ENCODE data around the gene PDK4.
"Not testable (repeated sequence)": the region's sequence is repeated elsewhere in the genome, so short reads cannot be mapped to it uniquely, and the experiment has no call there.

The PDK4 gene

DNA sequence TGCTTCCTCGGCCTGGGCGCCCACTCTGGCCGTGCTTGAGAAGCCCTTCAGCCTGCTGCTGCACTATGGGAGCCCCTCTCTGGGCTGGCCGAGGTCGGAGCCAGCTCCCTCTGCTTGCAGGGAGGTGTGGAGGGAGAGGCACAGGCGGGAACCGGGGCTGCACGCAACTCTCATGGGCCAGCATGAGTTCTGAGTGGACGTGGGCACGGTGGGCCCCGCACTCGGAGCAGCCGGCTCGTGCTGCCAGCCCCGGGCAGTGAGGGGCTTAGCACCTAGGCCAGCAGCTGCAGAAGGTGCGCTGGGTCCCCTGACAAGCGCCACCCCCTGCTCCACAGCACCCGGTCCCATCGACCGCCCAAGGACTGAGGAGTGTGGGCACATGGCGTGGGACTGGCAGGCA lies 9.0 kb upstream of the PDK4 start:
- H3K4me3 ChIP-seq (ENCODE audit: low read depth in 1 of 2, low read length in 2 of 2) = no peak overlapping the region

DNA sequence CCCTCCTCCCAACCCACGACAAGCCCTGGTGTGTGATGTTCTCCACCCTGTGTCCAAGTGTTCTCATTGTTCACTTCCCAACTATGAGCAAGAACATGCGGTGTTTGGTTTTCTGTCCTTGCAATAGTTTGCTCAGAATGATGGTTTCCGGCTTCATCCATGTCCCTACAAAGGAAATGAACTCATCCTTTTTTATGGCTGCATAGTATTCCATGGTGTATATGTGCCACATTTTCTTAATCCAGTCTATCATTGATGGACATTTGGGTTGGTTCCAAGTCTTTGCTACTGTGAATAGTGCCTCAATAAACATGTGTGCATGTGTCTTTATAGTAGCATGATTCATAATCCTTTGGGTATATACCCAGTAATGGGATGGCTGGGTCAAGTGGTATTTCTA lies 8.5 kb upstream of the PDK4 start:
- not testable (repeated sequence) for H3K4me3 ChIP-seq (ENCODE audit: low read depth in 1 of 2, low read length in 2 of 2); H3K9me3 ChIP-seq (ENCODE audit: control insufficient read depth in 1 of 2, low read length in 2 of 2); H3K9ac ChIP-seq (ENCODE audit: low read depth in 1 of 2, low read length in 2 of 2); H3K27me3 ChIP-seq (ENCODE audit: control insufficient read depth in 1 of 2, insufficient read depth in 2 of 2, low read length in 2 of 2); H3K27ac ChIP-seq (ENCODE audit: low read depth, low read length); H3K36me3 ChIP-seq (ENCODE audit: control insufficient read depth in 1 of 2, insufficient read depth in 2 of 2, low read length in 2 of 2)
- peaks cover 34 to 40% of the 10 kb centered on the region in 2 donors for H3K4me1 ChIP-seq (ENCODE audit: control insufficient read depth in 1 of 2, insufficient read depth in 2 of 2, low read length in 2 of 2)

More for the DNA sequence above, 9.0 kb upstream of the PDK4 start:
- Histone ChIP-seq H3K27me3 (ENCODE audit: control insufficient read depth in 1 of 2, insufficient read depth in 2 of 2, low read length in 2 of 2) (no peaks in the 10 kb centered on the region), H3K4me1 (ENCODE audit: control insufficient read depth in 1 of 2, insufficient read depth in 2 of 2, low read length in 2 of 2) (peaks cover 37 to 44% of the 10 kb centered on the region in 2 donors), H3K9me3 (ENCODE audit: control insufficient read depth in 1 of 2, low read length in 2 of 2) (no peaks in the 10 kb centered on the region), H3K9ac (ENCODE audit: low read depth in 1 of 2, low read length in 2 of 2) (no peak overlapping the region), H3K36me3 (ENCODE audit: control insufficient read depth in 1 of 2, insufficient read depth in 2 of 2, low read length in 2 of 2) (no peaks in the 10 kb centered on the region), H3K27ac (ENCODE audit: low read depth, low read length) (no peak overlapping the region)

DNA sequence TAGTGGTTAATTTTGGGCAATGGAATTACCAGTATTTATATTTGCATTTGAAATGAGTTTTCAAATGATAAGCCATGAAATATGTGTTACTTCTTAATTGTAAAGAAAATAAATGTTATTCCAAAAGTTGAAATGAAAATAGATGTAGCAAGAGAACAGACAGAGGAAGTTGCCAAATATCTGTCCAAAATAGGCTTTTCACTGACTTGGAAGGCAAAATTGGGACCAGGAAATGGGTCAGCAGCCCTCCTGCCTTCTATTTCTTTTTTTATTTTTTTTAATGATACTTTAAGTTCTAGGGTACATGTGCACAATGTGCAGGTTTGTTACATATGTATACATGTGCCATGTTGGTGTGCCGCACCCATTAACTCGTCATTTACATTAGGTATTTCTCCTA lies 8.1 kb upstream of the PDK4 start:
- not testable (repeated sequence) for H3K36me3 ChIP-seq (ENCODE audit: control insufficient read depth in 1 of 2, insufficient read depth in 2 of 2, low read length in 2 of 2); H3K9ac ChIP-seq (ENCODE audit: low read depth in 1 of 2, low read length in 2 of 2); H3K9me3 ChIP-seq (ENCODE audit: control insufficient read depth in 1 of 2, low read length in 2 of 2); H3K4me3 ChIP-seq (ENCODE audit: low read depth in 1 of 2, low read length in 2 of 2); H3K27me3 ChIP-seq (ENCODE audit: control insufficient read depth in 1 of 2, insufficient read depth in 2 of 2, low read length in 2 of 2); H3K27ac ChIP-seq (ENCODE audit: low read depth, low read length)
- H3K4me1 ChIP-seq (ENCODE audit: control insufficient read depth in 1 of 2, insufficient read depth in 2 of 2, low read length in 2 of 2) = peaks cover 32 to 36% of the 10 kb centered on the region in 2 donors

GRCh38 chr7:95602421-95602820 lies 6.1 kb upstream of the PDK4 start:
- H3K27me3 ChIP-seq (ENCODE audit: control insufficient read depth in 1 of 2, insufficient read depth in 2 of 2, low read length in 2 of 2) = no peaks in the 10 kb centered on the region
- no peak overlapping the region for H3K4me3 ChIP-seq (ENCODE audit: low read depth in 1 of 2, low read length in 2 of 2)
- H3K27ac ChIP-seq (ENCODE audit: low read depth, low read length) = no peak overlapping the region
- peaks cover 21 to 26% of the 10 kb centered on the region in 2 donors for H3K4me1 ChIP-seq (ENCODE audit: control insufficient read depth in 1 of 2, insufficient read depth in 2 of 2, low read length in 2 of 2)
- no peaks in the 10 kb centered on the region for H3K36me3 ChIP-seq (ENCODE audit: control insufficient read depth in 1 of 2, insufficient read depth in 2 of 2, low read length in 2 of 2)
- H3K9ac ChIP-seq (ENCODE audit: low read depth in 1 of 2, low read length in 2 of 2) = no peak overlapping the region
- H3K9me3 ChIP-seq (ENCODE audit: control insufficient read depth in 1 of 2, low read length in 2 of 2) = no peaks in the 10 kb centered on the region

GRCh38 chr7:95601316-95601715 lies 5.0 kb upstream of the PDK4 start:
- no peak overlapping the region for H3K27ac ChIP-seq (ENCODE audit: low read depth, low read length)
- no peak overlapping the region for H3K4me3 ChIP-seq (ENCODE audit: low read depth in 1 of 2, low read length in 2 of 2)
- H3K4me1 ChIP-seq (ENCODE audit: control insufficient read depth in 1 of 2, insufficient read depth in 2 of 2, low read length in 2 of 2) = peaks cover 19 to 22% of the 10 kb centered on the region in 2 donors
- no peak overlapping the region for H3K9ac ChIP-seq (ENCODE audit: low read depth in 1 of 2, low read length in 2 of 2)
- H3K27me3 ChIP-seq (ENCODE audit: control insufficient read depth in 1 of 2, insufficient read depth in 2 of 2, low read length in 2 of 2) = no peaks in the 10 kb centered on the region
- H3K9me3 ChIP-seq (ENCODE audit: control insufficient read depth in 1 of 2, low read length in 2 of 2) = no peaks in the 10 kb centered on the region
- no peaks in the 10 kb centered on the region for H3K36me3 ChIP-seq (ENCODE audit: control insufficient read depth in 1 of 2, insufficient read depth in 2 of 2, low read length in 2 of 2)

DNA sequence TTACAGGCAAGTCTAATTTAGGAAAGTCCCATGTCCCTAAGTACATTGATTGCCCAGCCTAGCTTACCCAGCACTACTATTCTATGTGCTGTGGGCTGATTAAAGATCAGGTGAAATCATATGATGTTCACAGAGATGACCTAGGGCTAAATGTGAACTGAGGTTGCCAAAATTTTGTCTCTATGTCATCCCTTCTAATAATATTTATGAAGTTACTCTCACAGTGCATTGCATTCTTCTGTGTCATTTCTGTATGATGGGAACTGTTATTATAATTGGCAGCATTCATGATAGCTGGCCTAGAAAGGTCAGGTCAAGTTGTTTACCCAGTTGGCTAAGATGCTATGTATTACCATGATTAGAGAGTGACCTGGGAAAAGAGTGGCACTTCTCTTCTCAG lies 2.8 kb upstream of the PDK4 start:
- H3K9me3 ChIP-seq (ENCODE audit: control insufficient read depth in 1 of 2, low read length in 2 of 2) = no peaks in the 10 kb centered on the region
- H3K9ac ChIP-seq (ENCODE audit: low read depth in 1 of 2, low read length in 2 of 2) = no peak overlapping the region
- no peak overlapping the region for H3K4me3 ChIP-seq (ENCODE audit: low read depth in 1 of 2, low read length in 2 of 2)
- H3K4me1 ChIP-seq (ENCODE audit: control insufficient read depth in 1 of 2, insufficient read depth in 2 of 2, low read length in 2 of 2) = peaks cover 19 to 22% of the 10 kb centered on the region in 2 donors
- no peaks in the 10 kb centered on the region for H3K27me3 ChIP-seq (ENCODE audit: control insufficient read depth in 1 of 2, insufficient read depth in 2 of 2, low read length in 2 of 2)
- peaks cover 5% of the 10 kb centered on the region in 2 donors for H3K36me3 ChIP-seq (ENCODE audit: control insufficient read depth in 1 of 2, insufficient read depth in 2 of 2, low read length in 2 of 2)
- H3K27ac ChIP-seq (ENCODE audit: low read depth, low read length) = no peak overlapping the region

DNA sequence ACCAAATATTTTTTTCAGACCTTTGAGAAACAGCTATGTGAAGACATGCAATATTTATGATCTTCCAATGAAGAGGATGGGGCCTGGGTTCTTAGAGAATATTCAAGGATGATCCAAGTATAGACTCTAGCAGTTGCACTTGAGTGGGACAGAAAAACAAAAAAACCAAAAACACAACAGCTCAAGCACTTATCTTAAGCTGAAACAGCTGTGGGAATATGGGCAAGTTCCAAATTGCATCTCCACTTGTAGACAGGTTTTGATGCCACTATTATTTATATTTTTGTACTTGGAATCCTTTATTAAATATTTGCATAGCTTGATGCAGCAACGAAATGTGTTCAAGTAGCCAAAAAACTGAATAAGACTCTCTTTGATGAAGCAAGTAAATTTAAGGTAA lies 2.2 kb upstream of the PDK4 start:
- no peak overlapping the region for H3K27ac ChIP-seq (ENCODE audit: low read depth, low read length)
- no peak overlapping the region for H3K9ac ChIP-seq (ENCODE audit: low read depth in 1 of 2, low read length in 2 of 2)
- no peak overlapping the region for H3K4me3 ChIP-seq (ENCODE audit: low read depth in 1 of 2, low read length in 2 of 2)
- peaks cover 19 to 22% of the 10 kb centered on the region in 2 donors for H3K4me1 ChIP-seq (ENCODE audit: control insufficient read depth in 1 of 2, insufficient read depth in 2 of 2, low read length in 2 of 2)
- H3K36me3 ChIP-seq (ENCODE audit: control insufficient read depth in 1 of 2, insufficient read depth in 2 of 2, low read length in 2 of 2) = peaks cover 9 to 11% of the 10 kb centered on the region in 2 donors
- no peaks in the 10 kb centered on the region for H3K27me3 ChIP-seq (ENCODE audit: control insufficient read depth in 1 of 2, insufficient read depth in 2 of 2, low read length in 2 of 2)
- H3K9me3 ChIP-seq (ENCODE audit: control insufficient read depth in 1 of 2, low read length in 2 of 2) = no peaks in the 10 kb centered on the region

DNA sequence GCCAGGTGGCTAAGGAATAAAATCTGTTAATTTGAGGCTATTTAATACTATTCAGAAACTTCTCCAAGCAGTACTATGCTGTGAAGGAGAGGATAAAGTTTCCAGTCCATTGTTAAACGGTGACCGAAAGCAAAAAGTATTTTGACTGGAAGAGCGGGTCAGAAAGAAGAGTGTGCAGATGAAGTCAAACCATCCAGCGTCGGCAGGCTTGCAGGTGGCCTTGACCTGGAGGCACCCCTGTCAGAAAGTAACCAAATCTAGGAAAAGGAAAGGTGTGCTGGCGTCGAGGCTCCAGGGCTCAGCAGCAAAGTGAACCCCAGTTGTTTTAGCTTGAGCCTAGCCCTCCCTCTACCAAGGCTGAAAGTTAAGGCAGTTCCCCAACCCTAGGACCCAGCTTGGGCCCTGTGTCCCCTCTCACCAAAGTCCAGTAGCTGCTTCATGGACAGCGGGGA lies 544 bp downstream of the PDK4 start:
- no peaks in the 10 kb centered on the region for H3K9me3 ChIP-seq (ENCODE audit: control insufficient read depth in 1 of 2, low read length in 2 of 2)
- H3K27me3 ChIP-seq (ENCODE audit: control insufficient read depth in 1 of 2, insufficient read depth in 2 of 2, low read length in 2 of 2) = no peaks in the 10 kb centered on the region
- H3K27ac ChIP-seq (ENCODE audit: low read depth, low read length) = peak overlapping the region; percentile 93
- H3K4me1 ChIP-seq (ENCODE audit: control insufficient read depth in 1 of 2, insufficient read depth in 2 of 2, low read length in 2 of 2) = peaks cover 8 to 15% of the 10 kb centered on the region in 2 donors
- peak overlapping the region; percentile 85 to 96 for H3K4me3 ChIP-seq (ENCODE audit: low read depth in 1 of 2, low read length in 2 of 2)
- H3K9ac ChIP-seq (ENCODE audit: low read depth in 1 of 2, low read length in 2 of 2) = peak overlapping the region; percentile 93 to 99
- H3K36me3 ChIP-seq (ENCODE audit: control insufficient read depth in 1 of 2, insufficient read depth in 2 of 2, low read length in 2 of 2) = peaks cover 18 to 30% of the 10 kb centered on the region in 2 donors

GRCh38 chr7:95594185-95594584 lies 2.1 kb downstream of the PDK4 start:
- Histone ChIP-seq H3K36me3 (ENCODE audit: control insufficient read depth in 1 of 2, insufficient read depth in 2 of 2, low read length in 2 of 2) (peaks cover 26 to 43% of the 10 kb centered on the region in 2 donors), H3K27me3 (ENCODE audit: control insufficient read depth in 1 of 2, insufficient read depth in 2 of 2, low read length in 2 of 2) (no peaks in the 10 kb centered on the region), H3K4me3 (ENCODE audit: low read depth in 1 of 2, low read length in 2 of 2) (peak overlapping the region; percentile 85 to 96), H3K9ac (ENCODE audit: low read depth in 1 of 2, low read length in 2 of 2) (peak overlapping the region; percentile 48 to 93), H3K27ac (ENCODE audit: low read depth, low read length) (no peak overlapping the region), H3K4me1 (ENCODE audit: control insufficient read depth in 1 of 2, insufficient read depth in 2 of 2, low read length in 2 of 2) (peaks cover 10 to 13% of the 10 kb centered on the region in 2 donors), H3K9me3 (ENCODE audit: control insufficient read depth in 1 of 2, low read length in 2 of 2) (no peaks in the 10 kb centered on the region)

DNA sequence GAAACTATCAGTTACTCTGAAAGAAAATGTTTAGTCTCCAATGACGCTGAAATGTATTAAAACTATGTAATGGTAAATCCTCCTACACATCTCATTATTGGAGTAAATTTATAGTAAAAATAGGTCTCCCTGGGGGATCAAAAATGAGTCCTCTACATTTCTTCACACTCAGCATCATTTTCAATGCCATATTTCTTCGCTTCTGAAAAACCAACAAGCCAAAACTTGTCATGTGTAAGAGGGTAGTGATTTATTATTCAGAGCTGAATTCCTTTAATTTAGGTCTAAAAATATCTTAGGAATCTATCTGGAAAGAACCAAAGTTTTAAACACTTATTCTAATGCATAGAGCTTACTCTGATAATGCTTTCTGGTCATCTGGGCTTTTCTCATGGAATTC lies 3.0 kb downstream of the PDK4 start:
- Histone ChIP-seq H3K4me3 (ENCODE audit: low read depth in 1 of 2, low read length in 2 of 2) (peak overlapping the region; percentile 85 to 96), H3K27ac (ENCODE audit: low read depth, low read length) (no peak overlapping the region), H3K9me3 (ENCODE audit: control insufficient read depth in 1 of 2, low read length in 2 of 2) (no peaks in the 10 kb centered on the region), H3K27me3 (ENCODE audit: control insufficient read depth in 1 of 2, insufficient read depth in 2 of 2, low read length in 2 of 2) (no peaks in the 10 kb centered on the region), H3K4me1 (ENCODE audit: control insufficient read depth in 1 of 2, insufficient read depth in 2 of 2, low read length in 2 of 2) (peaks cover 11 to 15% of the 10 kb centered on the region in 2 donors), H3K36me3 (ENCODE audit: control insufficient read depth in 1 of 2, insufficient read depth in 2 of 2, low read length in 2 of 2) (peaks cover 34 to 51% of the 10 kb centered on the region in 2 donors), H3K9ac (ENCODE audit: low read depth in 1 of 2, low read length in 2 of 2) (peak overlapping the region in 1 of 2 donors; percentile 35)

GRCh38 chr7:95592570-95592969 lies 3.7 kb downstream of the PDK4 start:
- H3K9ac ChIP-seq (ENCODE audit: low read depth in 1 of 2, low read length in 2 of 2) = peak overlapping the region in 1 of 2 donors; percentile 8
- peaks cover 35 to 59% of the 10 kb centered on the region in 2 donors for H3K36me3 ChIP-seq (ENCODE audit: control insufficient read depth in 1 of 2, insufficient read depth in 2 of 2, low read length in 2 of 2)
- H3K27ac ChIP-seq (ENCODE audit: low read depth, low read length) = no peak overlapping the region
- no peaks in the 10 kb centered on the region for H3K9me3 ChIP-seq (ENCODE audit: control insufficient read depth in 1 of 2, low read length in 2 of 2)
- peaks cover 11 to 15% of the 10 kb centered on the region in 2 donors for H3K4me1 ChIP-seq (ENCODE audit: control insufficient read depth in 1 of 2, insufficient read depth in 2 of 2, low read length in 2 of 2)
- no peaks in the 10 kb centered on the region for H3K27me3 ChIP-seq (ENCODE audit: control insufficient read depth in 1 of 2, insufficient read depth in 2 of 2, low read length in 2 of 2)
- peak overlapping the region; percentile 85 to 96 for H3K4me3 ChIP-seq (ENCODE audit: low read depth in 1 of 2, low read length in 2 of 2)

Data from duodenal mucosa (tissue), 2 donors.